Activated gamma-delta T cell (primary cell): ENCODE results near the gene THNSL1.
A peak's percentile ranks its signal among the peaks of the same experiment; 100 is the strongest.
"Not testable (repeated sequence)": the region's sequence is repeated elsewhere in the genome, so short reads cannot be mapped to it uniquely, and the experiment has no call there.

ENCODE experiments used
- DNase-seq: peaks from one replicate; lab custom pipeline; 2025; lab: John Stamatoyannopoulos, UW

Gene THNSL1

DNA sequence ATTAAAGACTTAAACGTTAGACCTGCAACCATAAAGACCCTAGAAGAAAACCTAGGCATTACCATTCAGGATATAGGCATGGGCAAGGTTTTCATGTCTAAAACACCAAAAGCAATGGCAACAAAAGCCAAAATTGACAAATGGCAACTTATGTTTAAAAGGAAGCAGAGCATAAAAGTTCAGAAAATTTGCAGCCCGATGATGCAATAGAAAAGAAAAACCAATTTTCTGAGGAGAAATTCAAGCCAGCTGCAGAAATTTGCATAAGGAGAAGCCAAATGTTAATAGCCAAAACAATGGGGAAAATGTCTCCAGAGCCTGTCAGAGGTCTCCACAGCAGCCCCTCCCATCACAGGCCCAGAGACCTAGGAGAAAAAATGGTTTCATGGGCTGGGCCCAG lies 4.8 kb upstream of the THNSL1 start:
- DNase-seq = not testable (repeated sequence)

DNA sequence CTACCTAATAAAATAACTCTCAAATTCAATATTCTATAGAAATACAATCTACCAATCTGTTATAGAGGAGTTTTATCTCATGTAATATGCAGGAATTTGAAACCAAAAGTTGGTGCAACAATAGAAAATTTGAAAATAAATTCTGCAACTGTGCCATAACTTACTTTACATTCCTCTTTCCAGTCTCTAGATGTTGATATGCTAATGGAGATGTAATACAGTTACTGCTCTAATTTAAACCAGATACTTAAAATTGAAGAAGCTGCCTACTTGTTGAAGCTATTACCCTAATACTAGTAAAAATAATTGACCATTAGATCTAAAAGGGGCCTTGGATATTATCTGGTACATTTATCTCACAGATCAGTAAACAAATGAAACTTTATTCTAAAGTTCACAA lies 1.8 kb upstream of the THNSL1 start:
- DNase-seq = no peak

DNA sequence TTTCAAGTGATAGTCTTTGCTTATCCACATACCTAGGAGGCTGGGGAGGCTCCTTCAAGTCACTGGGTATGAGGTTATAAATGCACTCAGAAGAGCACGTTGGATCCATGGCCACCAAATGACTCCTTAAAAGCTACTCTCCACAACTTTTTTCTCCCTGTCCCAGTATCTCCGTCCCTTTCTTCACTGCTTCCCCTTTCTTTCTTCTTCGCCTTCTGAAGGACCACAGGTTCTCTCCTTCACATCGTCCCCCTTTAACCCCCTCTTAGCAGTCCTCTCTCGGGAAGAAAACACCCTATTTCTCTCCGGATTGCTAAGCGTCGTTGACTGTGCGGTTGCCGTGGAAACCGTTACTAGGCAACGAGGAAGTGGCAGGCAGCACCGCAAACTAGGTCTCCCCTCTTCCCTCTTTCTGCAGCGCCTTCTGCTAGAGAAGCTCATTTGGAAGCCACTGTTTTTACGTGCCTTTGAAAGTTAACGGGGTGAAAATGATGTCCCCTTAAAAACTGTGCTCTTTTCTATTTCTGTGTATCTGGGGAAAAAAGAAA lies 510 bp upstream of the THNSL1 start, which contains the start of gene ENKUR:
Gene ENKUR, minus strand, starts transcription at position 331 of the 548 bp plus-strand sequence. Its CDS starts 222 bp downstream, at position 109.
- peak; percentile 37 for DNase-seq

DNA sequence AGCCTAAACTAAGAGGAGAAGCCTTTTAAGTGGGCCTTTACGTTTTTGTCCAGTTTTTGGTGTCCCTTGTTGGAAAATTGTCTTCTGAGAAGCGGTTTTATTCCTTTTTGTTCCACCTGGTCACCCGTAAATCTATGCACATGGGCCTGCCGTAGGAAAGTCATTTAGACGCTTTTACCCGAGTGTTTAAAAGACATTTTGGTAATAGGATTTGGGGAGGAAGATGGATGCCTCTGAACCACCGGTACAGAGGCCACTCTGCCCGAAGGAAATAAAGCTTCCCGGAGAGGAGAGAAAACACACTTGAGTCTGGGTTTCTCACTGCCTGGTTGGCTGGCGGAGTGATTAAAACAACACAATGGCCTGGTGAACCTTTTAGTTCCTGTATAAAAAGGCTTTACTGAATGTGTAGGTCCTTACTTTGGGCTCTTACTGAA lies 760 bp downstream of the THNSL1 start:
- no peak for DNase-seq

DNA sequence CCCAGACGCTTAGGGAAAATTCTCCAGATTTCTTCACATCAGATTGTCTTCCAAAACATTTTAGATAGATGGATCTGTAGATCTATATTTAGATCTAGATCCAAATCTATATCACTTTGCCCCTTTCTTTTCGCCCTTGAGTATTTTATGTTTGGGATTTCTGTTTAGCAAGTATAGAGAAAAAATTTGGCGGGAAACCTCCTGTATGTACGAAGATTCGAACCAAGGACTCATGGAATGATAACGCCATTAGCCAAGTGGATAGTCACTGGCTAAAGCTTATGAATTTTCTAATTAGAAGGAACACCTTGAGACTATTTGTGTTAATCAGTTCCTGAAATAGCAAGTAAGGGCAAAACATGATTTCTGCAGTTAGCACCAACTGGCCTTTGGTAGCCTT lies 1.2 kb downstream of the THNSL1 start:
- no peak for DNase-seq

DNA sequence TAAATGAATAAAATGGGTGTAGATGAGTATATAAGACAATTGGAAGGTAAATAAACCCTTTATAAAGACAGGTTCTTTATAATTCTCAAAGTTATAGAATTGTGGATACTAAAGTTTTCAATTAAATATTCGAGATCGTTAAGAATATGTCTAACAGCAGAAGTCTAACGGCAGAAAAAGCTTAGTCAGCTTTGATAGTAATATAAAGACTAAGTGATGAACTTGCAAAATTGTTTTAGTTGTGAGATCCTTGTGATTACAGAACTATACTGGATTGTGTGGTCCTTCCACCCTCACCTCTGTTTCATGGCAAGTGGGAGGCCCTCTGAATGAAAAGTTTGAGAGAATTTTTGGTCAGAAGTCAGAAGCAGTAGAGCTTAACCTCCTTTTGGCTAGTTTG lies 2.3 kb downstream of the THNSL1 start:
- no peak for DNase-seq

DNA sequence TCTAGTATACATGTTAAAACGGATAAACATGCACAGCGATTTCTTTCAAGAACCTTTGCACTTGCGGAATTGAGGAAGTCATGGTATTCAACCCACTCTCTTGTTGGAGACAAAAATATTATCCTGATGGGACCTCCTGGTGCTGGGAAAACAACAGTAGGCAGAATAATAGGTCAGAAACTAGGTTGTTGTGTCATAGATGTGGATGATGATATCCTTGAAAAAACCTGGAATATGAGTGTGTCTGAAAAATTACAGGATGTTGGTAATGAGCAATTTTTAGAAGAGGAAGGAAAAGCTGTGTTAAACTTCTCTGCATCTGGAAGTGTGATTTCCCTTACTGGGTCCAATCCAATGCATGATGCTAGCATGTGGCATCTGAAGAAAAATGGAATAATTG lies 6.9 kb downstream of the THNSL1 start:
- DNase-seq = no peak

DNA sequence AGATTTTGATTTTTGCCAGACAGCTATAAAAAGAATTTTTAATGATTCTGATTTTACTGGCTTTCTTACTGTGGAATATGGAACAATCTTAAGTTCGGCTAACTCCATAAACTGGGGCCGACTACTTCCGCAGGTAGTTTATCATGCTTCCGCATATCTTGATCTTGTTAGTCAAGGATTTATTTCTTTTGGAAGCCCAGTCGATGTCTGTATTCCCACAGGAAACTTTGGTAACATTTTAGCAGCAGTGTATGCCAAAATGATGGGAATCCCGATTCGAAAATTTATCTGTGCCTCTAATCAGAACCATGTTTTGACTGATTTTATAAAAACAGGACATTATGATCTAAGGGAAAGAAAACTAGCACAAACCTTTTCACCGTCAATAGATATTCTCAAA lies 8.1 kb downstream of the THNSL1 start:
- no peak for DNase-seq

DNA sequence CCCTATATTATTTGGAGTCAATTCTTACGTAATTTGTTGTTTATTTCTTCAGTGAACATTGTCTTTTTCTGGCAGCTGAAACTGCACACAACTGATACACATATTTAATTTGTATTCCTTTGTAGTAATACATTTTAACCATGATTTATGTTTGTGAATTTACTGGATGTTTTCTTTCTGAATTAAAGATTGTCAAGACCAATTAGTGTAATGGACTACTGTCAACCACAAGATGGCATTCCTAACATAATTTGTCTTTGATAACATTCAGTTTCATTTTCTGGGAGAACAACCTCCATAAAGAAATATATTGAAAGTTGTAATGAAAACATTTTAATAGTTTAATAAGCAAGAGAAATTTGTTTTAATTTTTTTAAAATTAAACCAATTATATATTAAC lies 10.1 kb downstream of the THNSL1 start:
- DNase-seq = no peak

DNA sequence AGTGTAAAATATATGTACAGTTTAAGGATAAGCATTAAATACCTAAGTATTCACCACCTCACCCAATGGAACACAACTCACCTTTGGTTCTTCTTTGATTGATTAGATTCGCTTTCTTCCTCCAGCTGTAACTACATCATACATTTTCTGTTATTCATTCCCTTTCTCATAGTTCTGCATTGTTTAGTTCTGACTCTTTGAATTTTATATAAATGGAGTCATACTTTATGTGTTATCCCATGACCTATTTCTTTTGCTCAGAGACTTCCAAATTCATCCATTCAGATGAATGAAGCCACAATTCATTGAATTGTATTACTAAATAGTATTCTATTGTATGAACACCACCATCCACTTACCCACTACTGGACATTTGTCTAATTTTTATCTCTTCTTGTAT lies 12.3 kb downstream of the THNSL1 start:
- DNase-seq = no peak

DNA sequence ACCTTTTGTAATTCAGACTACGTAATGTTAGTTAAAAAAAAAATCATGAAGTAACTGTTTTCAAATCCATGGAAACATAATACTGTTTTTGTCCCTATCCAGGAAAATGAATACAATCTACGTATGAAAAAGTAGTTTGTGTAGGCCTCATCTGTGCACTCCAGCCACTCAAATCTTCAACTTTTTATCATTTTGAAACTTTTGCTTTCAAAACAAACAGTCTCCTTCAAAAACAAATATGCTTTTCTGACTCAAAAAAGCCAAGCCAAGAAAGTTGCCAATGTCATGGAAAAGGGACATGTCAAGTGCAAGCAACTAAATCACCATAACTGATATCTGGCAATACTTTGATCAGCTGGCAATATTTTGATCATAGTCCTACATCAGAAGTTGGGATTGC lies 13.1 kb downstream of the THNSL1 start:
- no peak for DNase-seq

DNA sequence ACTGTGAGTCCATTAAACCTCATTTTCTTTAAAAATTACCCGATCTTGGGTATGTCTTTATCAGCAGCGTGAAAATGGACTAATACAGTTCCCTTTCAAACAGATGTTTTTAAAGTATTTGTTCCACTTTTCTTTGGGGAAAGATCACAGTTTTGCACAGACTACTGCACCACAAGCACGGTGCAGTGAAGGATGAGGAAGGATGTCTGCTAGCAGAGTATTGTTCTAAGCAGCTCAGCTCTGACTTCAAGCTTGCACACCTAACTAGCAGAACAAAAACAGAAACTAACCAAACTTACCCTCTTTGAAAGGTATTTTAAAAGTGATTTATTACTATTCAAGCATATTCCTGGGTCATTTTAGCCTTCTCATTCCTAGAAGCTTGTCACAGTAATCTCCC lies 20.0 kb downstream of the THNSL1 start:
- DNase-seq = no peak

DNA sequence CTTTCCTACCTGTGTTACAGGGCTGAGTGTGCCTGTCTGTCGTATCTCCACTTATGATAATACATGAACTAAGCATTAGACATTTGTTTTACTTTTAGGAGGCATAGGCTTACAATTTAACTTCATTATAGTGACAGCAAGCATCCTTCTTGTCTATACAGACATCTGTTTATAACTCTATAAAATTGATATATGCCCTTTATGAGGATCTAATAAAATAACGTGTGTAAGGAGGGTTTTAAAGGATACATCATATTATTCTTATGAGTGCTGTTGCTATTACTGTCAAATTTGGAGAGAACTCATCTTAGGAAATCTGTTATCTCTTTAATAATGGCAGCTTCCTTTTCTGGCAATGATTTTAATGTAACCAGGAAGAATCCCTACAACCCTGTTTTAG lies 21.9 kb downstream of the THNSL1 start:
- DNase-seq = no peak

DNA sequence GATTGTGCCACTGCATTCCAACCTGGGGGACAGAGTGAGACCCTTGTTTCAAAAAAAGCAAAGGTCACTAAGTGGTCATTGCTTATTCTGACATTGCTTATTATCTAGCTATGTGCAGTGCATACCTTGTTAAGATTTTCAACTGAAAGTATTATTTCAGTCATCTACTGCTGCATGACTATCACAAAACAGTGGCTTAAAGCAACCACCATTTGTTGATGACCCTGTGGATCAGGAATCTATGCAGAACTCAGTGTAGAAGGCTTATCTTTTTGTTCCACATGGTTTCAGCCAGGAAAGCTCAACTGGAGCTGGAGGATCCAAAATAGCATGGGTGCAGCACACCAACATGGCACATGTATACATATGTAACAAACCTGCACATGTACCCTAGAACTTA lies 23.1 kb downstream of the THNSL1 start:
- DNase-seq = no peak

DNA sequence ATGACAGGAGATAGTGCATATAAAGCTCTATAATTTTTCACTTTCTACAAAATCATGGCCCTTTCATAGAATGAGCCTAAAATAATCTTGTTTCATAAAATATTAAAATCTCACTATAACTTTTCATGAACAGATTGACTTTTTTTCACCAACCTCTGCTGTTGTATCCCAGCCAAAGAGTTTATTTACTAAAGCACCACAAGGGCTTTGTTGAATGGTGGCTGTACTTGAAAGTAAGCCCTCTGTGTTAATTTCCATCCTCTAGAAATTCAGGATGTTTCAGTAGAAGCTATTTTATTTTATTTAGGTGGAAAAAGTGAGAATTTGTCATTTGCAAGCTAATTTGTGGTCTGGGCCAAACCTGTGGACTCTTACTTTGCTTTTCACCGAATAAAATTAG lies 30.2 kb downstream of the THNSL1 start:
- DNase-seq = no peak

DNA sequence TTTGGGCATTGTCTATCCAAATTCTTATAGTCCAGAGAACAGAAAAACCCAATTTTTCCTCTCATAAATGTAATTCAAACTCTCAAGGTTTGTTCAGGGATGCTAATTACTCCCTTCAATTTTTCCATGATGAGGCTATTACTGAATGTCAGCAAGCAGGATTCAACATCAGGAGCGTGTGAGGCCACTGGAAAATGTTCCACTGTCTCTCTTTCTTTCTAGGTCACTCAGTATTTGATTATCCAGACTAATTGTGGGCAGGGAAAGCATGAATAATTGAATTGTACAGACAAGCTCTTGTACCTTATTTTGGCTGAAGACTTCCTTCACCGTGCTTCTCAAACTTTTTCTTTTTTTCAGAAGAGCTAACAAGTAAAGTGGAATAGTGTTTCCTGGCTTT lies 30.7 kb downstream of the THNSL1 start:
- DNase-seq = no peak

DNA sequence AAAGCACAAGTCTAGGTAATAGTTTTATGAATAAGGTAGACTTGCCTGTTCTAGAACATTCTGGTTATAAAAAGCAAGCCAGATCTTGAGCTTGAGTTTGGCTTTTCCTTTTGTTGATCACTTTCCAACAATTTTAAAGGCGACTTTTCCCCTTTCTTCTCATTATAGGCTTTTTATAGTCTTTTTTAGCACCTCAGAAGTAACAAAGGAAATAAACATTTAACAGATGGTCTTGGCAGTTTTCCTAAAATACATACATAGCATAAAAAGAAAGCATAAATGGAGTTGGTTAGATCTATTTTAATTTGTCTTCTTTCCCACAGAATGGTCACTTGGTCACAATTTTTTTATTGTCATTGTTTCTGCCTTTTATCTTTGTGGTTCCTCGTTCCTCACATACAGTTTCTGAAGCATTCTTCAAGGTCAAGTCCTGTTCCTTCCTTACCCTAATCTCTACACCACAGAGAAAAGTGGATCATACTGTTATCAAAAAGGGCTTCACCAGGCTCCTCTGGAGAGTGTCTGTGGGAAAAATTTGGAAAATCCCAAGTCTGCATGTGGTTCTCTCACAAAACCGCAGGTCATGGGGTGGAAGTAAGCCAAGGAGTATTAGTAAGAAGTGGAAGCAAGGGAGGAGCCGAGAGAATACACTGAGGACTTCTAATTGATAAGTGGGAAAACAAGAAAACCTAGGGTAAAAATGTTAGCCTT lies 31.3 kb downstream of the THNSL1 start:
- no peak for DNase-seq

DNA sequence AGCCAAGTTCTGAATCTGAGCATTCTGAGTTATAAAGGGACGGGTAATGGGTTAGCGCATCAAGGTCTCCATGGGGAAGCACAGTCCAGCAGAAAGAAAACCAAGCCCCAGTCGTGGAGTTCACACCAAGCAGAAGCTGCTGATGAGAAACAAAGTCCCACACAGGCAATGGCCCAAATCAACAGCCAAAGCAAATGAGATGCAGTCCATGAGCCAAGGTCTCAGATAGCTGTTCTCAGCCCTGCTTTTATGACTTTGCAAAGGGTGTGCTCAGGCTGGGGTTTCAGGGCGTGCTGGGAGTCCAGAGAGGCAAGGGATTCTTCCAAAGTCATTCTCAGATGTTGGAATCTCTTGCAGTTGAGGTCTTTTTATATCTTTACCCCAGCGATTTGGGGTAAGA lies 32.0 kb downstream of the THNSL1 start:
- DNase-seq = no peak

DNA sequence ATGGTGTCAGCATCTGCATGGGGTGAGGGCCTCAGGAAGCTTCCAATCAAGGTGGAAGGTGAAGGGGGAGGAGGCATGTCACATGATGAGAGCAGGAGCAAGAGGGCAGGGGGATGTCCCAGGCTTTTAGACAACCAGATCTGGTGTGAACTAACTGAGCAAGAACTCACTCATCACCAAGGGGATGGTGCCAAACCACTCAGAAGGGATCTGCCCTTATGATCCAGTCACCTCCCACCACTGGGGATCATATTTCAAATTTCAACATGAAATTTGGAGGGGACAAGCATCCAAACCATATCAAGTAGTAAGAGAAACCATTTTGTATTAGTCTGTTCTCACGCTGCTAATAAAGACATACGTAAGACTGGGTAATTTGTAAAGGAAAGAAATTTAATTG lies 33.6 kb downstream of the THNSL1 start:
- no peak for DNase-seq

DNA sequence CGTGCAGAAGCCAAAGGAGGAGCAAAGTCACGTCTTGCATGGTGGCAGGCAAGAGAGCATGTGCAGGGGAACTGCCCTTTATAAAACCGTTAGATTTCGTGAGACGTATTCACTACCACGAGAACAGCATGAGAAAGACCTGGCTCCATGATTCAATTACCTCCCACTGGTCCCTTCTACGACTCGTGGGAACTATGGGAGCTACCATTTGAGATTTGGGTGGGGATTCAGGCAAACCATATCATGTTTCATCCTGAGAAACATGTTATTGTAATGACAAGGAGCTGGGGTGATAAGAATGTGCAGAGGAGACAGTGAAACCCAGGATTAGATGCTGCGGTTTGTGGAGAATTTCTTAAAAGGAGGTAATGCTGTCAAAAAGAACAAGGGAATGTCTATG lies 34.0 kb downstream of the THNSL1 start:
- DNase-seq = no peak

DNA sequence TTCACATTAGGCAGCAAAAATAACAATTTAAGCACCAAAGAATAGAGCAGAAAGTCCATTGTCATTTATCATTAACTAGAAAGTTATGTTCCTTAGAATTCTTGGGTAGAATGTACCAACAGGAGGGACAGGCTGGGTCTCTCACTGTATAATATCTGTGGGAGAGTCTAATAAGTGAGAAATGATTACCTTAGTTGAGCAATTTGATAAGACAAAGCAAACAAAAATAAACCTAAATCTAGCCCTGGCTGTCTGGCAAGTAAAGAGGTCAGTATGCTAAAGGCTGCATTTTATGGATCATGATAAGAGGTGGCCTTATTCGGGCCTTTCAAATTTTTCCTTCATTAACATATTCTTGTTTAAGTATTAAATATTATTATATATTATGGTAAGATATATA lies 35.6 kb downstream of the THNSL1 start:
- no peak for DNase-seq

DNA sequence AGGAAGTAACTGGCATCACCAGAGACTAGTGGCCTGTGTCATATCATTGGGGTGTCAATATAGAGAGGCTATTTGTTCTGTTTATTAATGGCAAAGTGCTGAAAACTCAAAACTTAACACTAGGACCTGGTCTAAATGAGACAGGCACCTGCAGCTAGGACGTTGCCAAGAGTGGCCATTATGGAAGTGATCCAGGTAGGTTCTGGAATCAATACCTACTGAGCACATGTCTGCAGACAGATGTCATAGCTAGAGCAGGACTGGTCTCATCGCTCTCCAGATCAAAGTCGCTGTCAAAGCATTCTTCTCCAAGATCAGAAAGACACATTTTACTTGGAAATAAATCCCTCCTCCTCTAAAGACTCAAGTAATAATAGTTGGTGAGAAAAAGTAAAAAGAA lies 40.3 kb downstream of the THNSL1 start:
- DNase-seq = no peak

DNA sequence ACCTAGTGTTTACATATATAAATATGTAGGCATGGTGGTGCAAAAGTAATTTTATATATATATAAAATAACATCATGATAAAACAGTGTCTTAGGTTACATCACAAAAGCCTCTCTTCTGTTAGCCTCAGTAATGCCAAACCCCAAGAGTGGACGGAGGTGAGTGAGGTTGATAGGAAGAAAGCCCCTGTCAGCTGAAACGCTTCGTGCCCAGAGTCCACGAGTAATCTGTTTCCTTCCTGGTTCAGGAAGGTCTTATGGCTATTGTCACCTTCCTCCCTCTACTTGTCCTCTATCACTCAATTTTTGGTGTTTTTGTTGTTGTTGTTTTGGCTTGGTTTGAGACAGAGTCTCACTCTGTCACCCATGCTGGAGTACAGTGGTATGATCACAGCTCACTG lies 41.5 kb downstream of the THNSL1 start:
- DNase-seq = no peak

DNA sequence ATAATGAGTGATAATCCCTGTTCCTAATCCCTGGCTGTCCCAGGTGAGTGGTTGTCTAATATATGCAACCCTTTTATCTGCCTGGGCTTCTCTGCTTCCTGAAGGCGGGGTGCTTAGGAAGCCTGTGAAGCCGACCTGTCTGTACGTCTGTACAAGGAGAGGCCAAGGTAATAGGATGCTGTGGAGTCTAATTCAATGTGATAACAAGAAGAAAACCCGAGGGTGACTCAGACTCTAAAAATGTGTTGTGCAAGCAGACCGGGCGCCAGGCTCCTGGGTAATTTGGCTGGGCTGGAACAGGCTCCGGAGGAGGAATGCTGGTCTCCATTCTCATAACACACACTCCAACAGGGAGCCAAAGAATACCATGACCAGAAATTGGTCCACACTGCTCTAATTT lies 43.6 kb downstream of the THNSL1 start:
- DNase-seq = no peak
